GM12891 (cell line): ENCODE measurements around the gene CIPC.

Source experiments
- DNase-seq: peaks from one replicate; pipeline ENCODE4 v3.0.0; 2011; ENCODE audit warnings: low spot score; ENCODE audit not compliant: insufficient read length
- FAIRE-seq: peaks from 2 replicates; lab custom pipeline; 2011; peaks lifted over from hg19 to GRCh38; lab: Jason Lieb, UNC
- PAX5 ChIP-seq: IDR thresholded peaks from 2 replicates; pipeline ENCODE4 v1.6.1; 2011; ENCODE audit warnings: low read length, moderate library complexity, mild to moderate bottlenecking; ENCODE audit not compliant: insufficient read depth, severe bottlenecking
- POLR2A ChIP-seq: IDR thresholded peaks from 2 replicates; pipeline ENCODE4 v1.6.1; 2011; ENCODE audit warnings: low read depth, low read length, control low read depth
- POLR2AphosphoS5 ChIP-seq: IDR thresholded peaks from 2 replicates; pipeline ENCODE4 v1.6.1; 2011; ENCODE audit warnings: low read depth, low read length, control low read depth
- POU2F2 ChIP-seq: IDR thresholded peaks from 2 replicates; pipeline ENCODE4 v1.6.1; 2011; ENCODE audit warnings: low read depth, mild to moderate bottlenecking, control low read depth, low read length, moderate library complexity
- SPI1 ChIP-seq: IDR thresholded peaks from 2 replicates; pipeline ENCODE4 v1.6.1; 2011; ENCODE audit warnings: low read depth, low read length, control low read depth
- TAF1 ChIP-seq: IDR thresholded peaks from 2 replicates; pipeline ENCODE4 v1.6.1; 2011; ENCODE audit warnings: low read depth, low read length, control low read depth

CIPC gene

GRCh38 chr14:77131871-77132486 is 33.9 kb downstream of the CIPC start:
- FAIRE-seq (no peak), DNase-seq (no peak)
- TF ChIP-seq PAX5, result no peak
- TF ChIP-seq TAF1, result no peak
- TF ChIP-seq POLR2AphosphoS5, result no peak
- TF ChIP-seq POLR2A, result no peak
- no peak for TF ChIP-seq SPI1
- no peak for TF ChIP-seq POU2F2

GRCh38 chr14:77133720-77134338 is 35.8 kb downstream of the CIPC start:
- peak; percentile 83 for DNase-seq
- peak; percentile 56 for FAIRE-seq
- TF ChIP-seq PAX5, result no peak
- TF ChIP-seq POU2F2, result no peak
- TF ChIP-seq TAF1, result no peak
- no peak for TF ChIP-seq SPI1

GRCh38 chr14:77139022-77139421 is 41.0 kb downstream of the CIPC start:
- TF ChIP-seq POLR2AphosphoS5, result no peak
- no peak for TF ChIP-seq POLR2A
- no peak for TF ChIP-seq PAX5
- TF ChIP-seq POU2F2, result no peak
- TF ChIP-seq TAF1, result no peak
- no peak for TF ChIP-seq SPI1
- no peak for FAIRE-seq
- no peak for DNase-seq

GRCh38 chr14:77139540-77140358 is 41.7 kb downstream of the CIPC start:
- peak; percentile 69 for FAIRE-seq
- peak; percentile 66 for DNase-seq
- no peak for TF ChIP-seq POLR2AphosphoS5
- no peak for TF ChIP-seq POU2F2
- TF ChIP-seq PAX5, result no peak
- no peak for TF ChIP-seq SPI1
- TF ChIP-seq TAF1, result no peak
- TF ChIP-seq POLR2A, result no peak

- no peak for FAIRE-seq
- no peak for DNase-seq
- TF ChIP-seq TAF1 (no peak), PAX5 (no peak), POLR2AphosphoS5 (no peak), POU2F2 (no peak), SPI1 (no peak), POLR2A (no peak)
Observed at GRCh38 chr14:77140359-77141213, 42.5 kb downstream of the CIPC start.

- TF ChIP-seq POLR2A, result no peak
- no peak for TF ChIP-seq POLR2AphosphoS5
- TF ChIP-seq POU2F2, result no peak
- TF ChIP-seq TAF1, result no peak
- no peak for TF ChIP-seq PAX5
- no peak for TF ChIP-seq SPI1
- peak; percentile 13 for FAIRE-seq
- DNase-seq, result peak; percentile 60
Observed at GRCh38 chr14:77141214-77142004, 43.4 kb downstream of the CIPC start, which contains the start of gene ZDHHC22. ZDHHC22 (minus strand) TSS chr14:77141791; CDS start chr14:77139738, 2,053 bp downstream.

- DNase-seq, result no peak
- TF ChIP-seq SPI1 (no peak), POU2F2 (no peak), PAX5 (no peak), POLR2A (no peak), POLR2AphosphoS5 (no peak), TAF1 (no peak)
- no peak for FAIRE-seq
Observed at GRCh38 chr14:77142005-77142800, 44.1 kb downstream of the CIPC start.

- DNase-seq (no peak), FAIRE-seq (no peak)
- TF ChIP-seq PAX5 (no peak), POLR2AphosphoS5 (no peak)
Observed at GRCh38 chr14:77143071-77143470, 45.0 kb downstream of the CIPC start.
